Skeletal muscle cell (primary cell): ENCODE results near the gene FOXE3.

Experiments
- DNase-seq: peaks from one replicate; pipeline ENCODE4 v3.0.0-alpha.2; 2010; ENCODE audit warnings: low read depth
- H3K4me3 ChIP-seq: 2 replicates; pipeline ENCODE4 v1.5.1; 2011; ENCODE audit warnings: low read depth, mild to moderate bottlenecking, control low read depth, low read length, moderate library complexity

Gene FOXE3

DNA sequence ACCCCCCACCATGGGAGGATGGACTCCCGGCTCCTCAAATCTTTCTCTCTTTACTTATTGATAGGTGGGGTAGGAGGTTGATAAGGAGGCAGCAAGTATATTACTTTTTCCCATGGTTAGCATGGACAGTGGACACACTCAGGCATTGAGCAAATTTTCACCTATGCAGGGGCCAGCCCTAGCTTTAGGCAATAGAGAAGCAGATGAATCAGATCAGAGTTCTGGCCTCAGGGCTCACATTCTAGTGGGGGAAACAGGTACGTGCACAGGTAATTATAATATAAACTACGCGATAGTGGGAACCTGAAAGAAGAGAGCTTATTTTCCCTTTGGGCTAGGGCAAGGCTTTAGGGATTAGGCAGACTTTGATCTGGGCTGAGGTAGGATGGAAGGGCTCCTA is 13.5 kb upstream of the FOXE3 start:
- no peak for DNase-seq

DNA sequence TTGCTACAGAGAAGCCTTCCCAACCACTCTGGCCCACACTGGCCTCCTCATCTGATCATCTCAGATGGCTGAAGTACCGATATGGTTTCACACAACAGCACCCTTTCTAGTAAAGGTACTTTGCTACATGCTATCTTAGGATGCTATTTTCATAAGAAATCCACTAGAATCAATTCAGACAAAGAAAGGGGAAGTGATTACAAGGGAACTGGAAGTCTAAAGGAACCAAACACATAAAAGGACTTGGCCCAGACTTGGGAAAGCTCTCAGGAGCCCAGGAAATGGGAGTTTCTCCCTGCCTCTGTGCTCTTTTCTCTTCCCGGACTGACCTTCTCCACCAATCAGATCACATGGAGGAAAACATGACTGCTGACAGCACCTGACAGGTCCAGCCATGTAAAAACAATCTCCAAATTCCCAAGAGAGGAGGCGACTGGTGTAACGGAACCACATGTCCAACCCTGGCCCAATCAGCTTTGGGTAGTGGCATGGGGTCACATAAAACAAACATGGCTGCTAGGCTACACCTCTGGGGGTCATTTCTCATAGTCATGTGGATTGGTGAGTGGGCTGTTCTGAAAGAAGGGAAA is 12.7 kb upstream of the FOXE3 start:
- DNase-seq = no peak

More for the DNA sequence above, 13.5 kb upstream of the FOXE3 start:
- no peak overlapping the region for H3K4me3 ChIP-seq

DNA sequence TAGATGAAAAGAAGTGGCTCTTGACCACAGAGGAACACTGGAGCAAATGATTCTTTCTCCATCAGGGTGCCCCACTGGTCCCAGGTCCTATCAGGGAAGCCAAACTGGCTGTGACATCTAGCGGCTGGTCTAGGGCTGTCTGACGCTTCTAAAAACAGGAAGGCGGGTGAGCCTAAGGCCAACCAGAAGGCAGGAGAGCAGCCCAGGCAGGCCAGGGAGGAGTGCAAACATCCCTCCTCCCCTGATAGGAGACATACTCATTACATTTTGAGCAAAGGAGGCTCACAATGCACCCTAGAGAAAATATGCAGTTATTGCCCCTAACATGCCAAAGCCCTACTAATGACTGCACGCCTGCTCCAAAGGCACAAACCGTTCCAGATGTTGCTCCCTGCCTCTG is 10.4 kb upstream of the FOXE3 start:
- DNase-seq = no peak

More for the DNA sequence above, 12.7 kb upstream of the FOXE3 start:
- no peak overlapping the region for H3K4me3 ChIP-seq

DNA sequence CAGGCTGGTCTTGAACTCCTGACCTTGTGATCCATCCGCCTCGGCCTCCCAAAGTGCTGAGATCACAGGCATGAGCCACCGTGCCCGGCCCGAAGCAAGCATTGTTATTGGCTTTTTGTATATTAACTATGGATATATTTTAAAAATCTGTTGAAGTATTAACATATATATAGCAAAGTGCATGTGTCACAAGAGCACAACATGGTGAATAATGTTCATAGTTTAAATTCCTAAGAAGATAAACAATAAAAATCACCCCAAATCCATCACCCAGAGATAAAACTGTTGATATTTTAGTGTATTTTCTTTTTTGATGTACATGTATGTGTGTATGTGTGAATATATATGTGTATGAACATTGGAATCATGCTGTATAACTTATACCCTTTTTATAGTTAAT is 9.1 kb upstream of the FOXE3 start:
- H3K4me3 ChIP-seq = no peak overlapping the region
- DNase-seq = no peak

More for the DNA sequence above, 10.4 kb upstream of the FOXE3 start:
- H3K4me3 ChIP-seq = no peak overlapping the region

DNA sequence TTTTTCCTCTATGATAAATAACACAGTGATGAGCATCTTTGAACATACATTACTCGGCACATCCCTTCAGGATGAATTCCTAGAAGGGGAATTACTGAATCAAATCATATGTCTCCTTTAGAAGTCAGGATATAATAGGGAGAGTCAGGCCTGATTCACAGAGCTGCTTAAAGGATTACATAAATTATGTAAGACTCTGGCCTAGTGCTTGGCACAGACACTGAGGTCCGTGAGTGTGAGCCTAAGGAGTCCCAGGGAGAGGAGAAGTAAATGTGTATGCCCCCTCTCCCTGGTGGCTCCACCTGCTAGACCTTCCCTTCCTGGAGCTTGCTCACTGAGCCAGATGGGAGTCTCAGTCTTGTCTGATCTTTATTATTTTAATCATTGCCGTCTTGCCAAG is 8.6 kb upstream of the FOXE3 start:
- H3K4me3 ChIP-seq = no peak overlapping the region
- no peak for DNase-seq

DNA sequence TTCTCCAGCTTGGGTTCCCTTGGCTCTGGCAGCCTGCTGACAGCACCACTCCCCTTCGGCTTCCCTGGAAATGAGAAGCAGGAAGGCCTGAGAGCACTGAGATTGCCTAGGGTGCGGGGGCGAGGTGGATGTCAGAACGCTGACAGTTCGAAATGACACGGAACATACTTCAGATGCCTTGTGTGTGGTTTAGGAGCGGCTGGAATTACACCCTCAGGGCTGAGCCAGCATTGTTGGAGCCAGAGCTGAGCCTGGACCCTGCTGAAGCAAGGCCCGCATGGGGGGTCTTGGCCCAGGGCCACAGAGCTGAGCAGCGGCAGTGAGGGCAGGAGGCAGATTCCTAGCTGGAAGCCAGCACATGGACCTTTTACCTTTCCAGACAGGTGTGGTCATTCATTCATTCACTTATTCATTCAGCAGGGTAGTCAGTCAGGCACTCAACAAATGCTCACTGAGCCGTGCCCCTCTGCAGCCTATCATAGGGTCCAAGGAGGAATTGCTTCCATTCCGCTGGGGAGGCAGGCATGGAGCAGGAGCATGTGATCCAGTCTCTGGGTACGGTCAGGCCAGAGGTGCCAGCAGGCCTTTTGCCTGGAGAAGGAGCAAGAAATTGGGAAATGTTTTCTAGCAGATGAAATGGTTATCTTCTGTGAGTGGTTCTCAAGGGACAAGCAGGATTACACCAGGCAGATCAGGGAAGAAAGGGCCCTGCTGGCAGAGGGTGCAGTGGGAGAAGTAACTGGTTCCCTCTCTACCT is 6.6 kb upstream of the FOXE3 start:
- peak; percentile 56 for DNase-seq
- no peak overlapping the region for H3K4me3 ChIP-seq

- DNase-seq = no peak
- H3K4me3 ChIP-seq = no peak overlapping the region
Observed at GRCh38 chr1:47410068-47410455, 6.0 kb upstream of the FOXE3 start.

DNA sequence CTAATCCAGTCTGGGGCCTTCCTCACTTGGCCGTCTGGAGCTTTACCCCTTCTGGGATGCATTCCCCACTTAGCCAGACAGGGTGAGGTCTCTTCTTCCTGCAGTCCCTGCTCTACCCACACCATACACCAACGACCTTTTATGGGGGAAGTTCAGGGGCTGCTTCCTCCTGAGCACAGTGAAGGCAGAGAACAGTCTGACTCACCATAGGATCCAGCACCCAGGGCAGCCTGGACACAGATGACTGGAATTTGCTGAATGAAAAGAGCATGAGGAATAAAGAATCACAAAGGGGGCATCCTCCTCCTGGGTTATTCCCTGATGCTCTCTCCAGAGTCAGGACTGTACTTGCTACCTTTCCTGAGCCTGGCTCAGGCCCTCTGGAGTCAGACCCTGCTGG is 4.6 kb upstream of the FOXE3 start:
- no peak overlapping the region for H3K4me3 ChIP-seq
- DNase-seq = no peak

- H3K4me3 ChIP-seq = no peak overlapping the region
- no peak for DNase-seq
Observed at GRCh38 chr1:47412437-47412836, 3.6 kb upstream of the FOXE3 start.

DNA sequence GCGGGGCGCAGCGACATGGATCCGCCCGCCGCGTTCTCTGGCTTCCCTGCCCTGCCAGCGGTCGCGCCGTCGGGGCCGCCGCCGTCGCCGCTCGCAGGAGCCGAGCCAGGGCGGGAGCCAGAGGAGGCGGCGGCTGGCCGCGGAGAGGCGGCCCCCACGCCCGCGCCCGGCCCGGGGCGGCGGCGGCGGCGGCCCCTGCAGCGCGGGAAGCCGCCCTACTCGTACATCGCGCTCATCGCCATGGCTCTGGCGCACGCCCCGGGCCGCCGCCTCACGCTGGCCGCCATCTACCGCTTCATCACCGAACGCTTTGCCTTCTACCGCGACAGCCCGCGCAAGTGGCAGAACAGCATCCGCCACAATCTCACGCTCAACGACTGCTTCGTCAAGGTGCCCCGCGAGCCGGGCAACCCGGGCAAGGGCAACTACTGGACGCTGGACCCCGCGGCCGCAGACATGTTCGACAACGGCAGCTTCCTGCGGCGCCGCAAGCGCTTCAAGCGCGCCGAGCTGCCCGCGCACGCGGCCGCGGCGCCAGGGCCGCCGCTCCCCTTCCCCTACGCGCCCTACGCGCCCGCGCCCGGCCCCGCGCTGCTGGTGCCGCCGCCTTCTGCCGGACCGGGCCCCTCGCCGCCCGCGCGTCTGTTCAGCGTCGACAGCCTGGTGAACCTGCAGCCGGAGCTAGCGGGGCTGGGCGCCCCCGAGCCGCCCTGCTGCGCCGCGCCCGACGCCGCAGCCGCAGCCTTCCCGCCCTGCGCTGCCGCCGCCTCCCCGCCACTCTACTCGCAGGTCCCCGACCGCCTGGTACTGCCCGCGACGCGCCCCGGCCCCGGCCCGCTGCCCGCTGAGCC is 459 bp downstream of the FOXE3 start:
- no peak for DNase-seq
- H3K4me3 ChIP-seq = peak overlapping the region; percentile 38

DNA sequence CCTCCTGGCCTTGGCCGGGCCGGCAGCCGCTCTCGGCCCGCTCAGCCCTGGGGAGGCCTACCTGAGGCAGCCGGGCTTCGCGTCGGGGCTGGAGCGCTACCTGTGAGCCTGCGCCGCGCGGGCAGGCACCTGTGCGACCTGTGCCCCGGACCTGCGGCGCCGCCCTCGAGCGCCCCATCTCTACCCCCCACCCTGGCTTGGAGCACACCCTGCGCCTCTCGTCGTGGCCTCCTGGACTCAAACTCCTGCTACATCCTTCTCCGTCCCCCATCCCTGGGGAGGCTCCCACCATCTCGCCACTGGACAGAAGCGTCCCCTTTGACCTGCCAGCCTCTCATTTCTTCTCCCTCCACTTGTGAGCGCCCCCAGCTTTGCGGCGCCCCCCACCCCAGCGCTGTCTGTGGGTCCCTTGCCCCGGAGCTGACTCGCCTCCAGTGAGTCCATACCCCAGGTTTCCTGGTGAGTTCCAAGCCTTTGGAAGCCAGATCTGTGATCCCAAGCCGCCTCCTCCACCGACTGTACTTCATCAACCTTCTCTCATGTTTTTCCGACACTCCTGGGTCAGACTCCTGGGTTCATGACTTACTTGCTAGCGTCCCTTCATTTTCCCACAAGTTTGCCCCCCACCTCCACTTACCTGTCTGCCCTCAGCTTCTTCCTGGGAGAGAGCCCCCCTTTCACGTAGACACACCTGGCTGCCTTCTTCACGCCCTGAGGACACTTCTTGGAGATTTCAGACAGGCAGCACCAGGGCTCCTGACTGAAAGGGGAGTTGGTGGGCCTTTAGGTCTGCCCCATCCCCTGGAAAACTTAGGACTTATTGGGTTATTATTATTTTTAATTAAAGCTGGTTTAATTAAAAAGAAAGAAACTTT is 1.3 kb downstream of the FOXE3 start:
- H3K4me3 ChIP-seq = no peak overlapping the region
- DNase-seq = no peak

DNA sequence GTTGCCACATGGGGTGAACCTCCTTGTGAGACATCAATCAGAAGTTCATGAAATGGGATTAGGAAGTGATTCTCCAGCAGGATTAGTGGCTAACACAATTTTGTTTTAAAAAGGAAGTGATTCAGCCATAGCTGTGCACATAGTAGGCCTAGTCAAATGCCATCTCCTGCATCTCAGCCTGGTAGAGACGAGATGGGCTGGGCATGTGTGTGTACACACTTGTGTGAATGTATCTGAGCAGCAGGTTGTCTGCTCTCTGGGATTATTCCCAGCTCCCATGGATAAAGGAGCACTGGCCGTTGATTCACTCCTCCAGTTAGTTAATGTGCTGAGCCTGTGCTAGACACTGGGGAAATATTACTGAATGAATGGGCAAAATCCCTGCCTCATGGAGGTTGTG is 2.0 kb downstream of the FOXE3 start:
- DNase-seq = no peak
- no peak overlapping the region for H3K4me3 ChIP-seq

DNA sequence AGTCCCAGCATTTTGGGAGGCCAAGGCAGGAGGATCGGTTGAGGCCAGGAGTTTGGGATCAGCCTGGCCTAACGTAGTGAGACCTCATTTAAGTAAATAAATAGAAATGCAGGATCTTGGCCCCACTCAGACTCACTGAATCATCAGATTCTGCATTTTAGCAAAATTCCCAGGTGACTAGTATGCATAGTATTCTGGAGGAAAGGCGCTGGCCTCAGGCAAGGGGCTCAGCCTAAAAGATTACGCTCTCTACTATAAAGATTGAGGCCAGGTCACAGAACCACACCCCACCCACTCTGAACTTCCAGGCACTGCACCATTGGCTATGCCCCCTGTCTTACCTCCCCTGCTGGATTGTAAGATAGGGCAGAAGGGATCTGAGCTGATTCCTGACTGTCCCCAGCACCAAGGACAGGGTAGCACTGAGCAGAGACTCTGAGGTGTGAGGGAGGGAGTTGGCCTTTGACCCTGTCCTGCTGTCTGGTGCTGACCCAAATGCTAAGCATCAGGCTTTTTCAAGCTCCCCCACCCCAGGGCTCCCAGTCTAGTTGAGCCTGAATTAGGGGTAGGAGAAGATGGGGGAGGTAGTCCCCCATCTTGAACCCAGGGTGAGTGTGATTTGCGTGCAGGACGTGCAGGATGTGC is 2.7 kb downstream of the FOXE3 start:
- DNase-seq = no peak
- no peak overlapping the region for H3K4me3 ChIP-seq

- no peak for DNase-seq
- H3K4me3 ChIP-seq = no peak overlapping the region
Observed at GRCh38 chr1:47420547-47420946, 4.5 kb downstream of the FOXE3 start.

DNA sequence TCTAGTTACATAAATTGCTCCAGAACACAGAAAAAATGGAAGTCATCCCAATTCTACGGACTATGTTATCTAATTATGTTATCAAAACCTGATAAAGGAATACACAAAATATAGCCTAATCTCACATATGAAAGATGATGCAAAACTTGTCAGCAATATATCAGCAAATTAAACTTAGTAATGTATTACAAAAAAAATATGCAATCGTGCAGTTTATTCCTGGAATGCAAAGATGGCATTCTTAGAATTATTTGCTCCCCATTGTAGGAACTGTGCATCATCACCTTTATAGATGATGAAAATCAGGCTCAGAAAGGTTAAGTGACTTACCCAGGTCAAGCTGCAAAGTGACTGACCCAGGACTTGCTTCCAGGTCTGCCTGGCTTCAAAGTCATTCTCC is 7.8 kb downstream of the FOXE3 start:
- DNase-seq = no peak
- H3K4me3 ChIP-seq = no peak overlapping the region

GRCh38 chr1:47424336-47424982 is 8.4 kb downstream of the FOXE3 start:
- no peak for DNase-seq
- H3K4me3 ChIP-seq = no peak overlapping the region

DNA sequence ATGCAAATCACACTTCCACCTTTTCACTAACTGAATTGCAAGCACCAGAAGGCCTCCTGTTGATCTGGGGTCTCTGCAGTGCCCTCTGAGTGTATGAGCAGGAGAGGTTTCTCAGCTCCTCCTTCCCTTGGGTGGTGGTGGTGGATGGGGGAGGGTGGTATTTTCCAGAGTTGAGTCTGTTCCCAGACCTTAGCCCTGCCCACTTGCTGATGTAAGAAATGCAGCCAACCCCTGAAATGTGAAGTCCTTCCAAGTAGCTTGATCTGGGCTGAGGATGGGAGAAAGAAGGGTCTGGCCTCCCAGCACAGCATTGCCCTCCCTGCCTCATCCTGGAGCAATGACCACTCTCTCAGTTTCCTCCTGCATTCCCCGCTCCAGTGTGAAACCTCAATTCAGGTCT is 15.4 kb downstream of the FOXE3 start:
- H3K4me3 ChIP-seq = no peak overlapping the region
- DNase-seq = peak; percentile 53
